KMS-11 (cell line): ENCODE measurements around the gene NUDT14.

Source experiments
- H2AFZ ChIP-seq: fragments of 200-600 bp; sonication (generic); 2 replicates; pipeline ENCODE4 v1.6.1; 2016; ENCODE audit warnings: antibody characterized with exemption, mixed run types, low read depth
- H3K27ac ChIP-seq: fragments of 200-600 bp; sonication (generic); 2 replicates; pipeline ENCODE4 v1.6.1; 2016; ENCODE audit warnings: mild to moderate bottlenecking, mixed run types
- H3K27me3 ChIP-seq: fragments of 200-600 bp; sonication (generic); 2 replicates; pipeline ENCODE4 v1.6.1; 2017; ENCODE audit warnings: mild to moderate bottlenecking, low read depth, mixed run types, moderate library complexity; ENCODE audit not compliant: insufficient read depth
- H3K36me3 ChIP-seq: fragments of 200-600 bp; sonication (generic); 2 replicates; pipeline ENCODE4 v1.6.1; 2017; ENCODE audit warnings: mild to moderate bottlenecking, mixed run types; ENCODE audit not compliant: insufficient read depth
- H3K4me1 ChIP-seq: fragments of 200-600 bp; sonication (generic); 2 replicates; pipeline ENCODE4 v1.6.1; 2016; ENCODE audit warnings: mild to moderate bottlenecking, low read depth, mixed run types; ENCODE audit not compliant: poor library complexity, severe bottlenecking
- H3K4me2 ChIP-seq: fragments of 200-600 bp; sonication (generic); 2 replicates; pipeline ENCODE4 v1.7.0; 2016; ENCODE audit warnings: mild to moderate bottlenecking, mixed run types
- H3K4me3 ChIP-seq: fragments of 200-600 bp; sonication (generic); IDR thresholded peaks from 2 replicates; pipeline ENCODE4 v1.6.1; 2017; ENCODE audit warnings: low read depth, low read length, mixed read lengths; ENCODE audit not compliant: insufficient read depth
- H3K79me2 ChIP-seq: fragments of 200-600 bp; sonication (generic); 2 replicates; pipeline ENCODE4 v1.6.1; 2016; ENCODE audit warnings: low read depth, mixed run types; ENCODE audit not compliant: insufficient read depth
- H3K9ac ChIP-seq: fragments of 200-600 bp; sonication (generic); 2 replicates; pipeline ENCODE4 v1.6.1; 2016; ENCODE audit warnings: mild to moderate bottlenecking, mixed run types
- H4K20me1 ChIP-seq: fragments of 200-600 bp; sonication (generic); 2 replicates; pipeline ENCODE4 v1.6.1; 2016; ENCODE audit warnings: mild to moderate bottlenecking, mixed run types; ENCODE audit not compliant: insufficient read depth
- TF ChIP-seq, protein P1 (sequence below): fragments of 200-600 bp; sonication (generic); conservative IDR thresholded peaks from 2 replicates; pipeline ENCODE4 v1.6.1; 2017; ENCODE audit warnings: low read depth, mild to moderate bottlenecking, antibody characterized with exemption, low read length, moderate library complexity, mixed read lengths

The NUDT14 gene

DNA sequence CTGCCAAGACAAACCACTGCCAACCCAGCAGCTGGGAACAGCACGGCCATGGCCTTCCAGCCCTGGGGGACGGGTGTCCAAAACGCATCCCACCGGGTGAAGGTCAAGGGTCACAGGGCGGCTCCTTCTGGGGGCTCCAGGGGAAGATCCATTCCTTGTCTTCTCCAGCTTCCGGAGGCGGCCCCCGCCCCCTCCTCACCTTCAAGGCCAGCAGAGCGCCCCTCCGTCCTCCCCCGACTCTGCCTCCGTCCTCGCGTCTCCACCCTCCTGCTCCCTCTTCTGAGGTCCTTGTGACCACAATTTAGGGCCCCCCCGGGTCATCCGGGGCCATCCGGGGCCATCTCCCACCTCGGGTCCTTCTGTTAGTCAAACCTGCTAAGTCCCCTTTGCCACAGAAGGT is 3.9 kb upstream of the NUDT14 start:
- no peak overlapping the region for H3K9ac ChIP-seq

DNA sequence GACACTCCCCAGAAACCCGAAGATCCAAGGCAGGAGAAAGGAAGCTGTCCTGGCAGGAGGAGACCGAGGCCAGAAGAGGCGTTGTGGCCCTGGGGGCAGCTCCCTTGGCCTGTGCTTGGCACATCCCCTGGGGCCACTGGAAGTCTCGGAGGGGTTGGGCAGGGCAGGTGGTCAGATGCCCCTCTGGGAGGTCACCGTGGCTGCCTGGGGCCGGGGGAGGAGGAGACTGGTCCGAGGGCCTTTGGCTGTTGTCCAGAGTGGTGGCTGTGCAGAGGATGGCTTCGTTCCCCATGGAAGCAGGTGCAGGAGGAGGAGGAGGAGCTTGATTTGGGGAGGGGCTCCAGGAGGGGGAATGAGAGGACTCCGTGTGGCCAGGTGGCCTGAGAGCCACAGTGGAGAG is 3.3 kb upstream of the NUDT14 start:
- H3K4me2 ChIP-seq, result no peak overlapping the region
- H3K36me3 ChIP-seq, result no peaks in the 10 kb centered on the region
- H2AFZ ChIP-seq, result no peak overlapping the region
- H3K27me3 ChIP-seq, result peaks cover 13% of the 10 kb centered on the region; the same call in 1 of the 2 replicates
- no peaks in the 10 kb centered on the region for H3K4me1 ChIP-seq
- no peaks in the 10 kb centered on the region for H3K79me2 ChIP-seq
- no peaks in the 10 kb centered on the region for H4K20me1 ChIP-seq
- no peak overlapping the region for H3K27ac ChIP-seq
- H3K4me3 ChIP-seq, result no peak overlapping the region
- H3K9ac ChIP-seq, result no peak overlapping the region
- TF ChIP-seq, protein P1, sequence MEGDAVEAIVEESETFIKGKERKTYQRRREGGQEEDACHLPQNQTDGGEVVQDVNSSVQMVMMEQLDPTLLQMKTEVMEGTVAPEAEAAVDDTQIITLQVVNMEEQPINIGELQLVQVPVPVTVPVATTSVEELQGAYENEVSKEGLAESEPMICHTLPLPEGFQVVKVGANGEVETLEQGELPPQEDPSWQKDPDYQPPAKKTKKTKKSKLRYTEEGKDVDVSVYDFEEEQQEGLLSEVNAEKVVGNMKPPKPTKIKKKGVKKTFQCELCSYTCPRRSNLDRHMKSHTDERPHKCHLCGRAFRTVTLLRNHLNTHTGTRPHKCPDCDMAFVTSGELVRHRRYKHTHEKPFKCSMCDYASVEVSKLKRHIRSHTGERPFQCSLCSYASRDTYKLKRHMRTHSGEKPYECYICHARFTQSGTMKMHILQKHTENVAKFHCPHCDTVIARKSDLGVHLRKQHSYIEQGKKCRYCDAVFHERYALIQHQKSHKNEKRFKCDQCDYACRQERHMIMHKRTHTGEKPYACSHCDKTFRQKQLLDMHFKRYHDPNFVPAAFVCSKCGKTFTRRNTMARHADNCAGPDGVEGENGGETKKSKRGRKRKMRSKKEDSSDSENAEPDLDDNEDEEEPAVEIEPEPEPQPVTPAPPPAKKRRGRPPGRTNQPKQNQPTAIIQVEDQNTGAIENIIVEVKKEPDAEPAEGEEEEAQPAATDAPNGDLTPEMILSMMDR, result no peak

More for the DNA sequence above, 3.9 kb upstream of the NUDT14 start:
- no peaks in the 10 kb centered on the region for H3K79me2 ChIP-seq
- no peaks in the 10 kb centered on the region for H3K4me1 ChIP-seq
- no peak overlapping the region for H3K4me2 ChIP-seq
- no peaks in the 10 kb centered on the region for H3K36me3 ChIP-seq
- H3K4me3 ChIP-seq, result no peak overlapping the region
- TF ChIP-seq, protein P1, result no peak
- H4K20me1 ChIP-seq, result no peaks in the 10 kb centered on the region
- peaks cover 13% of the 10 kb centered on the region; the same call in 1 of the 2 replicates for H3K27me3 ChIP-seq
- no peak overlapping the region for H2AFZ ChIP-seq
- H3K27ac ChIP-seq, result no peak overlapping the region

GRCh38 chr14:105182296-105183020 is 1.3 kb upstream of the NUDT14 start:
- TF ChIP-seq, protein P1, result no peak
- Histone ChIP-seq H3K4me1 (no peaks in the 10 kb centered on the region), H3K9ac (no peak overlapping the region), H4K20me1 (no peaks in the 10 kb centered on the region), H2AFZ (no peak overlapping the region), H3K4me3 (no peak overlapping the region), H3K4me2 (no peak overlapping the region), H3K79me2 (no peaks in the 10 kb centered on the region), H3K36me3 (no peaks in the 10 kb centered on the region), H3K27me3 (peaks cover 13% of the 10 kb centered on the region; the same call in 1 of the 2 replicates), H3K27ac (no peak overlapping the region)

DNA sequence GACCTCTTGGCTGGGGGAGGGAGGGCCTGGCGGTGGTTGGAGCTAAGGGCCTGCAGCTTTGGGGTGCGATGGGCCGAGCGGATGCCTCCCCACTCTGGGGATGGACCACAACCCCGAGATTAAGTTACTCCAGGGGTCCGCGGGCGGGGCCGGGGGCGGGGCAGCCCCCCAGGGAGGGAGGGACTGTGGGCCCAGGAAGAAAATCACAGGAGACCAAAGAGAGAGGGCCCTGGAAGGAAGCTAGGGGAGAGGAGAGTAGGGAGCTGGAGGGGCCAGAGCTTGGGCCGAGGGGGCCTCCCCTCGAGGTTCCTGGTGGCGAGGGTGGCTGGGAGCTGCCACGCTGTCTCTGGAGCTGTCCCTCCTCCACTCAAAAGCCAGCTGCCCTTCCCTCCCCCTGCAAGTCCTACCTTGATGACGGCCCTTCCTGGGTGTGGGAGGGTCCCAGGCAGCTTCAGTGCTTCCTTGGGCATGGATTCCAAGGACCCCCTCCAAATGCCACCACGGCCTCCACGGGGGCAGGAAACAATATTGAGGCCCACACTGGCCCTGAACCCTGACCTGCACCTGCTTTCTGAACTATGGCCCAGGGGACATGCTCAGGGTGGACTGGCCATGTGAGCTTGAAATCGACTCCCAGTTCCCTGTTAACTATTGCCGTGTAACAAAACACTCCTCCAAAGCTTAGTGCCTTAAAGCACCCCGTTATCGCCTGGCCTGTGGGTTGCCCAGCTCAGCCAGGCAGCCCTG is 610 bp upstream of the NUDT14 start:
- Histone ChIP-seq H3K36me3 (no peaks in the 10 kb centered on the region), H3K27me3 (peaks cover 13% of the 10 kb centered on the region; the same call in 1 of the 2 replicates), H3K4me3 (no peak overlapping the region), H2AFZ (no peak overlapping the region; the same call in 1 of the 2 replicates), H3K4me1 (no peaks in the 10 kb centered on the region), H3K9ac (no peak overlapping the region), H3K27ac (no peak overlapping the region), H3K4me2 (no peak overlapping the region), H3K79me2 (no peaks in the 10 kb centered on the region), H4K20me1 (no peaks in the 10 kb centered on the region)
- TF ChIP-seq, protein P1, result no peak
